ENCODE measurements around the gene LCLAT1.
"Not testable (repeated sequence)": the region's sequence is repeated elsewhere in the genome, so short reads cannot be mapped to it uniquely, and the experiment has no call there.

LCLAT1 gene

DNA sequence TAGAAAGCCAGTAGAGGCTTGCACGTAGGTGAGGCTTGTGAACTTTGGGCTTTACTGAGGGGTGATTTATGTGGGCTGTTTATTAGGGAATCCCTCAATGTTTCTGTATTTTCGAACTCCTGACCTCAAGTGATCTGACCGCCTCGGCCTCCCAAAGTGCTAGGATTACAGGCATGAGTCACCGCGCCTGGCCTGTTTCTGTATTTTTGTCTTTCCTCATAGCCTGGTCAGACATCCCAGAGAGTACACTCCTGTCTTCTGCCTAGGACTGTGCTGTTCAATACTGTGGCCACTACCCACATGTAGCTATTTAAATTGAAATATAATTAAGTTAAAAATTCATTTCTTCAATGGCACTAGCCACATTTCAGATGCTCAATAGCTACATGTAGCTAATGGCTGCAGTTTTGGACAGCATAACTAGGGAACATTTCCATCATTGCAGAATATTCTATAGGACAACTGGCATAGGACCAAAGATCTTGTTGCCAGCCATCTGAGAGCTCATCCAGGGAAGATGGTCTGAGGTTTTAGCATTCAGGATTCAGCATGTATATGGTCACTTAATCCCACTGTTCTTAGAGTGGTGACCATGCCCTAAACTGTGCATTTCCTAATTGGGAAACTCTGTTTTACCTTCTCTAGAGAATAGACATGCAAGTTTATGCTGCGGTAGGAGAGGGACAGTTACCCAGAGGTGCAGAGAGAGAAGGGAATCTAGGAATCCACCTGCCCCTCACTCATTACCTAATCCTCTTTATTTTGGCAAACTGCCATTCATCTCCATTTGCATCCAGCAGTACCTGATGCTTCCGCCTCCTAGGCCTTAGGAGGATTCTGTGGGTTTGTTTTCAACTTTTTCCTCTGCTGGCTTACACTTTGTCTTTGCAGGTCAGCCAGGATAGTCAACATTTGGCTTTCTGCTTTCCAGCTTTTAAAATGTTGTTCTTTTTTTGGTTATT lies 64.4 kb downstream of the LCLAT1 start:
- Histone ChIP-seq H3K27me3 (ENCODE audit: control insufficient read depth in 1 of 2, insufficient read depth in 2 of 2, low read length in 2 of 2) (no peaks in the 10 kb centered on the region), H3K4me1 (ENCODE audit: control insufficient read depth in 1 of 2, insufficient read depth in 2 of 2, low read length in 2 of 2) (peaks cover 13 to 39% of the 10 kb centered on the region in 2 donors), H3K27ac (ENCODE audit: low read depth, low read length) (no peak overlapping the region), H3K36me3 (ENCODE audit: control insufficient read depth in 1 of 2, insufficient read depth in 2 of 2, low read length in 2 of 2) (no peaks in the 10 kb centered on the region), H3K9ac (ENCODE audit: low read depth in 1 of 2, low read length in 2 of 2) (no peak overlapping the region), H3K4me3 (ENCODE audit: low read depth in 1 of 2, low read length in 2 of 2) (no peak overlapping the region), H3K9me3 (ENCODE audit: control insufficient read depth in 1 of 2, low read length in 2 of 2) (no peaks in the 10 kb centered on the region)

- H3K4me1 ChIP-seq (ENCODE audit: control insufficient read depth in 1 of 2, insufficient read depth in 2 of 2, low read length in 2 of 2), result peaks cover 13 to 39% of the 10 kb centered on the region in 2 donors
- no peak overlapping the region for H3K27ac ChIP-seq (ENCODE audit: low read depth, low read length)
Observed at GRCh38 chr2:30512243-30512886, 65.3 kb downstream of the LCLAT1 start.

DNA sequence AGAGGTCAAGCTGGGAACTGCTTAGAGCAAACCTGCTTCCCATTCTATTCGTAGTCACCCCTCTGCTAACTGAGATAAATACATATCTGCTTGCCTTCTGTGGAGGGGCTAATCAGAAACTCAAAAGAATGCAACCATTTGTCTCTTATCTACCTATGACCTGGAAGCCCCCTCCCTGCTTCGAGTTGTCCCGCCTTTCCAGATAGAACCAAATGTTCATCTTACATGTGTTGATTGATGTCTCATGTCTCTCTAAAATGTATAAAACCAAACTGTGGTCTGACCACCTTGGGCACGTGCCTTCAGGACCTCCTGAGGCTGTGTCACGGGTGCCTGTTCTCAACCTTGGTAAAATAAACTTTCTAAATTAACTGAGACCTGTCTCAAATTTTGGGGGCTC lies 66.6 kb downstream of the LCLAT1 start:
- H3K9me3 ChIP-seq (ENCODE audit: control insufficient read depth in 1 of 2, low read length in 2 of 2); H3K27ac ChIP-seq (ENCODE audit: low read depth, low read length); H3K36me3 ChIP-seq (ENCODE audit: control insufficient read depth in 1 of 2, insufficient read depth in 2 of 2, low read length in 2 of 2); H3K9ac ChIP-seq (ENCODE audit: low read depth in 1 of 2, low read length in 2 of 2); H3K4me3 ChIP-seq (ENCODE audit: low read depth in 1 of 2, low read length in 2 of 2); H3K27me3 ChIP-seq (ENCODE audit: control insufficient read depth in 1 of 2, insufficient read depth in 2 of 2, low read length in 2 of 2): not testable (repeated sequence)
- peaks cover 13 to 39% of the 10 kb centered on the region in 2 donors for H3K4me1 ChIP-seq (ENCODE audit: control insufficient read depth in 1 of 2, insufficient read depth in 2 of 2, low read length in 2 of 2)

More at GRCh38 chr2:30512243-30512886, 65.3 kb downstream of the LCLAT1 start:
- Histone ChIP-seq H3K27me3 (ENCODE audit: control insufficient read depth in 1 of 2, insufficient read depth in 2 of 2, low read length in 2 of 2) (no peaks in the 10 kb centered on the region), H3K9ac (ENCODE audit: low read depth in 1 of 2, low read length in 2 of 2) (no peak overlapping the region), H3K9me3 (ENCODE audit: control insufficient read depth in 1 of 2, low read length in 2 of 2) (no peaks in the 10 kb centered on the region), H3K36me3 (ENCODE audit: control insufficient read depth in 1 of 2, insufficient read depth in 2 of 2, low read length in 2 of 2) (no peaks in the 10 kb centered on the region), H3K4me3 (ENCODE audit: low read depth in 1 of 2, low read length in 2 of 2) (no peak overlapping the region)

DNA sequence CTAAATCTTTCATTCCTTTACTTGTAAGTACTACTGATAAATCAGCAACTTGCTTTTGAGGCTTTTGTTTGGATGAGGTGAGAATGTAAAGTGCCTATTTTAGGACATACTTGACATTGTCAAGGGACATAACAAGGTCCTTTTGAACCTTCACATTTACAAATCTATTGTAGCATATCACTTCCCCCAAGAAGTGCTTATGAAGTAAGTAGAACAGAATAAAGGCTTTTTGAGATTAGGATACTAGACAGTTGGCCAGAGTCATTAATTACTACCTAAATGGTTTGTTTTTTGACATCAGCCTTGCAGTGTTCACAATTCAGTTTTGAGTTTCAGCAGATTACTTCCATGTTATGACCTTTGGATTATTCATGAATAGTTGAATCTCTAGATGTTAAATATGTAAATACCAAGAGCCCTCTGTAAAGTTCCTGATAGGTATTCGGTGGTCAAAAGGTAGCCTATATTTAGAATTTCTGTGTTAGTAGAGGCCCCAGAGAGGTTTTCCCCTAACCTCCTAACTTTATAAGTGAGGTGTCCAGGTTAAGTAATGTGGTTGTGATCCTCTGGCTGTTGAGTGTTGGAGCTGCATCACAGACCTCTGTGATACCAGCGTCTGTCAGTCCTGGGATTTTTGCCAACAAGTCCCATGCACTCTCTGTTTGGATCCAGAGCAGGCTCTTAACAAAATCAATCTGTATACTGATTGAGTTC lies 67.2 kb downstream of the LCLAT1 start:
- Histone ChIP-seq H3K9ac (ENCODE audit: low read depth in 1 of 2, low read length in 2 of 2) (no peak overlapping the region), H3K4me1 (ENCODE audit: control insufficient read depth in 1 of 2, insufficient read depth in 2 of 2, low read length in 2 of 2) (peaks cover 13 to 39% of the 10 kb centered on the region in 2 donors), H3K4me3 (ENCODE audit: low read depth in 1 of 2, low read length in 2 of 2) (no peak overlapping the region), H3K36me3 (ENCODE audit: control insufficient read depth in 1 of 2, insufficient read depth in 2 of 2, low read length in 2 of 2) (no peaks in the 10 kb centered on the region), H3K9me3 (ENCODE audit: control insufficient read depth in 1 of 2, low read length in 2 of 2) (peaks cover 0 to 6% of the 10 kb centered on the region in 2 donors), H3K27me3 (ENCODE audit: control insufficient read depth in 1 of 2, insufficient read depth in 2 of 2, low read length in 2 of 2) (no peaks in the 10 kb centered on the region), H3K27ac (ENCODE audit: low read depth, low read length) (no peak overlapping the region)

- H3K9ac ChIP-seq (ENCODE audit: low read depth in 1 of 2, low read length in 2 of 2), result no peak overlapping the region
- peaks cover 13 to 39% of the 10 kb centered on the region in 2 donors for H3K4me1 ChIP-seq (ENCODE audit: control insufficient read depth in 1 of 2, insufficient read depth in 2 of 2, low read length in 2 of 2)
- peaks cover 0 to 9% of the 10 kb centered on the region in 2 donors for H3K9me3 ChIP-seq (ENCODE audit: control insufficient read depth in 1 of 2, low read length in 2 of 2)
- no peak overlapping the region for H3K27ac ChIP-seq (ENCODE audit: low read depth, low read length)
- H3K36me3 ChIP-seq (ENCODE audit: control insufficient read depth in 1 of 2, insufficient read depth in 2 of 2, low read length in 2 of 2), result peaks cover 5% of the 10 kb centered on the region in 2 donors
- H3K4me3 ChIP-seq (ENCODE audit: low read depth in 1 of 2, low read length in 2 of 2), result no peak overlapping the region
- H3K27me3 ChIP-seq (ENCODE audit: control insufficient read depth in 1 of 2, insufficient read depth in 2 of 2, low read length in 2 of 2), result no peaks in the 10 kb centered on the region
Observed at GRCh38 chr2:30514848-30515435, 67.9 kb downstream of the LCLAT1 start.

DNA sequence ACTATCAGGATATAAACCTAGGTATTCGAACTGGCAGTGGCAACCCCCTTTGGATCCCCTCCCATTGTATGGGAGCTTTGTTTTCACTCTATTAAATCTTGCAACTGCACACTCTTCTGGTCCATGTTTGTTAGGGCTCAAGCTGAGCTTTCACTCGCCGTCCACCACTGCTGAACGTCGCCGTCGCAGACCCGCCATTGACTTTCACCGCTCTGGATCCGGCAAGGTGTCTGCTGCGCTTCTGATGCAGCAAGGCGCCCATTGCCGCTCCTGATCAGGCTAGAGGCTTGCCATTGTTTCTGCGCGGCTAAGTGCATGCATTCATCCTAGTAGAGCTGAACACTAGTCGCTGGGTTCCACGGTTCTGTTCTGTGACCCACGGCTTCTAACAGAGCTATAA lies 69.1 kb downstream of the LCLAT1 start:
- peaks cover 0 to 9% of the 10 kb centered on the region in 2 donors for H3K9me3 ChIP-seq (ENCODE audit: control insufficient read depth in 1 of 2, low read length in 2 of 2)
- H3K27me3 ChIP-seq (ENCODE audit: control insufficient read depth in 1 of 2, insufficient read depth in 2 of 2, low read length in 2 of 2), result no peaks in the 10 kb centered on the region
- H3K27ac ChIP-seq (ENCODE audit: low read depth, low read length), result no peak overlapping the region
- no peak overlapping the region for H3K4me3 ChIP-seq (ENCODE audit: low read depth in 1 of 2, low read length in 2 of 2)
- H3K36me3 ChIP-seq (ENCODE audit: control insufficient read depth in 1 of 2, insufficient read depth in 2 of 2, low read length in 2 of 2), result peaks cover 5 to 7% of the 10 kb centered on the region in 2 donors
- peaks cover 8 to 30% of the 10 kb centered on the region in 2 donors for H3K4me1 ChIP-seq (ENCODE audit: control insufficient read depth in 1 of 2, insufficient read depth in 2 of 2, low read length in 2 of 2)
- H3K9ac ChIP-seq (ENCODE audit: low read depth in 1 of 2, low read length in 2 of 2), result no peak overlapping the region

DNA sequence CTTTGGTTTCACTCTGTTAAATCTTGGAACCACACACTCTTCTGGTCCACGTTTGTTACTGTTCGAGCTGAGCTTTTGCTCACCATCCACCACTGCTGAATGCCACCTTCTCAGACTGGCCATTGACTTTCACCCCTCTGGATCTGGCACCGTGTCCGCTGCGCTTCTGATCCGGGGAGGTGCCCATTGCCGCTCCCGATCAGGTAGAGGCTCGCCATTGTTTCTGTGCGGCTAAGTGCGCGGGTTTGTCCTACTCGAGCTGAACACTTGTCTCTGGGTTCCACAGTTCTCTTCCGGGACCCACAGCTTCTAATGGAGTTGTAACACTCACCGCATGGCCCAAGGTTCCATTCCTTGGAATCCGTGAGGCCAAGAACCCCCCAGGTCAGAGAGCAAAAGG lies 72.8 kb downstream of the LCLAT1 start:
- no peak overlapping the region for H3K27ac ChIP-seq (ENCODE audit: low read depth, low read length)
- H3K9ac ChIP-seq (ENCODE audit: low read depth in 1 of 2, low read length in 2 of 2), result no peak overlapping the region
- peaks cover 5 to 7% of the 10 kb centered on the region in 2 donors for H3K36me3 ChIP-seq (ENCODE audit: control insufficient read depth in 1 of 2, insufficient read depth in 2 of 2, low read length in 2 of 2)
- H3K27me3 ChIP-seq (ENCODE audit: control insufficient read depth in 1 of 2, insufficient read depth in 2 of 2, low read length in 2 of 2), result no peaks in the 10 kb centered on the region
- H3K4me1 ChIP-seq (ENCODE audit: control insufficient read depth in 1 of 2, insufficient read depth in 2 of 2, low read length in 2 of 2), result peaks cover 0 to 7% of the 10 kb centered on the region in 2 donors
- peaks cover 0 to 9% of the 10 kb centered on the region in 2 donors for H3K9me3 ChIP-seq (ENCODE audit: control insufficient read depth in 1 of 2, low read length in 2 of 2)
- H3K4me3 ChIP-seq (ENCODE audit: low read depth in 1 of 2, low read length in 2 of 2), result no peak overlapping the region

- Histone ChIP-seq H3K36me3 (ENCODE audit: control insufficient read depth in 1 of 2, insufficient read depth in 2 of 2, low read length in 2 of 2) (peaks cover 7 to 10% of the 10 kb centered on the region in 2 donors), H3K27ac (ENCODE audit: low read depth, low read length) (no peak overlapping the region), H3K4me3 (ENCODE audit: low read depth in 1 of 2, low read length in 2 of 2) (no peak overlapping the region), H3K9me3 (ENCODE audit: control insufficient read depth in 1 of 2, low read length in 2 of 2) (peaks cover 0 to 9% of the 10 kb centered on the region in 2 donors), H3K4me1 (ENCODE audit: control insufficient read depth in 1 of 2, insufficient read depth in 2 of 2, low read length in 2 of 2) (no peaks in the 10 kb centered on the region), H3K9ac (ENCODE audit: low read depth in 1 of 2, low read length in 2 of 2) (no peak overlapping the region), H3K27me3 (ENCODE audit: control insufficient read depth in 1 of 2, insufficient read depth in 2 of 2, low read length in 2 of 2) (no peaks in the 10 kb centered on the region)
Observed at GRCh38 chr2:30522421-30522820, 75.4 kb downstream of the LCLAT1 start.

DNA sequence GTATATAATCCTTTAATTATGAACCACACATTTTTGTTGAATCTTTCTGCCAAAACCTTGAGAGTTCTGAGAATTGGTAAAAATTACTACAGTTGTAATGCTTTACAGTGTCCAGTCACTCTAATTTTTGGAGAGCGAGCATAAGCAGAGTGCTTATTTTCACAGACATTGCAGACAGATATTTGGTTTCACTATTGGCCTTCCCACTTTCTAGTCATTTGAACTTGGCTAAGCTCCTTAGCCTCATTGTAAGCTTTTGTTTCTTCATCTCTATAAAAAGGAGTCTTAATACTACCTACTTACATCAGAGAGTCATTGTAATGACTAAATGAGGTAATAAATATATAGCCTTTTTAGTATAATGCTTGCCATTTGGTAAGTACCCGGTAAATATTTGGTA lies 80.4 kb downstream of the LCLAT1 start:
- Histone ChIP-seq H3K9me3 (ENCODE audit: control insufficient read depth in 1 of 2, low read length in 2 of 2) (no peaks in the 10 kb centered on the region), H3K9ac (ENCODE audit: low read depth in 1 of 2, low read length in 2 of 2) (no peak overlapping the region), H3K36me3 (ENCODE audit: control insufficient read depth in 1 of 2, insufficient read depth in 2 of 2, low read length in 2 of 2) (peaks cover 0 to 5% of the 10 kb centered on the region in 2 donors), H3K27me3 (ENCODE audit: control insufficient read depth in 1 of 2, insufficient read depth in 2 of 2, low read length in 2 of 2) (no peaks in the 10 kb centered on the region), H3K4me3 (ENCODE audit: low read depth in 1 of 2, low read length in 2 of 2) (no peak overlapping the region), H3K4me1 (ENCODE audit: control insufficient read depth in 1 of 2, insufficient read depth in 2 of 2, low read length in 2 of 2) (no peaks in the 10 kb centered on the region), H3K27ac (ENCODE audit: low read depth, low read length) (no peak overlapping the region)

Measured in duodenal mucosa (tissue), 2 donors.